ENCODE data around the gene GPR137B. TPM values are rescaled to one million over a fixed set of nuclear protein-coding genes. Genes with fewer than 3 reads are reported as not detected.

GPR137B gene
- total and polyA plus RNA-seq, 2 experiments from 2014 or later = 4.5 to 11.1 TPM

DNA sequence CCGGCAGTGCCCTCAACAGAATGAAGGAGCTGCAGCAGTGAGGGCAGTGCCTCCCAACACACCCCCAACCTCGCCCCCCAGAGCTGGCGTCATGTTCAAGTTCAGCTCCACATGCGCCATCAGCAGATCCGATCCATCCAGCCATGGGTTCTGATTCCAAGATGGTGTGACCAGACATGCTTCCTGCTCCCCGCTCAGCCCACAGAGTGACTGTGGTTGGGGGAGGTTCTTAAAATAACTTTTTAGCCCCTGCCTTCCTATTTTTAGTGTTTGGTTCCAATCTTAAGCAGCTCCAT is 30.1 kb upstream of the GPR137B start:
- Mint-ChIP-seq H3K27me3 (ENCODE audit: insufficient read depth, low read depth, poor library complexity) (peaks cover 4% of the 10 kb centered on the region), H3K36me3 (ENCODE audit: low read depth) (no peaks in the 10 kb centered on the region), H3K4me1 (no peaks in the 10 kb centered on the region), H3K4me3 (no peak overlapping the region), H3K27ac (no peak overlapping the region), H3K9me3 (no peaks in the 10 kb centered on the region)
- H2AFZ ChIP-seq = no peak overlapping the region
- no peaks in the 10 kb centered on the region for H3K4me1 ChIP-seq (ENCODE audit: insufficient read depth)
- no peaks in the 10 kb centered on the region for H3K79me2 ChIP-seq (replicated peaks; ENCODE audit: insufficient read depth)
- no peak overlapping the region for H3K4me2 ChIP-seq
- TF ChIP-seq ZNF114 (CRISPR knock-in tag; IDR thresholded peaks at IDR 0.05) = no peak
- no peak for TF ChIP-seq NANOG (IDR thresholded peaks at IDR 0.05; ENCODE audit: borderline replicate concordance)
- TF ChIP-seq, protein P1, sequence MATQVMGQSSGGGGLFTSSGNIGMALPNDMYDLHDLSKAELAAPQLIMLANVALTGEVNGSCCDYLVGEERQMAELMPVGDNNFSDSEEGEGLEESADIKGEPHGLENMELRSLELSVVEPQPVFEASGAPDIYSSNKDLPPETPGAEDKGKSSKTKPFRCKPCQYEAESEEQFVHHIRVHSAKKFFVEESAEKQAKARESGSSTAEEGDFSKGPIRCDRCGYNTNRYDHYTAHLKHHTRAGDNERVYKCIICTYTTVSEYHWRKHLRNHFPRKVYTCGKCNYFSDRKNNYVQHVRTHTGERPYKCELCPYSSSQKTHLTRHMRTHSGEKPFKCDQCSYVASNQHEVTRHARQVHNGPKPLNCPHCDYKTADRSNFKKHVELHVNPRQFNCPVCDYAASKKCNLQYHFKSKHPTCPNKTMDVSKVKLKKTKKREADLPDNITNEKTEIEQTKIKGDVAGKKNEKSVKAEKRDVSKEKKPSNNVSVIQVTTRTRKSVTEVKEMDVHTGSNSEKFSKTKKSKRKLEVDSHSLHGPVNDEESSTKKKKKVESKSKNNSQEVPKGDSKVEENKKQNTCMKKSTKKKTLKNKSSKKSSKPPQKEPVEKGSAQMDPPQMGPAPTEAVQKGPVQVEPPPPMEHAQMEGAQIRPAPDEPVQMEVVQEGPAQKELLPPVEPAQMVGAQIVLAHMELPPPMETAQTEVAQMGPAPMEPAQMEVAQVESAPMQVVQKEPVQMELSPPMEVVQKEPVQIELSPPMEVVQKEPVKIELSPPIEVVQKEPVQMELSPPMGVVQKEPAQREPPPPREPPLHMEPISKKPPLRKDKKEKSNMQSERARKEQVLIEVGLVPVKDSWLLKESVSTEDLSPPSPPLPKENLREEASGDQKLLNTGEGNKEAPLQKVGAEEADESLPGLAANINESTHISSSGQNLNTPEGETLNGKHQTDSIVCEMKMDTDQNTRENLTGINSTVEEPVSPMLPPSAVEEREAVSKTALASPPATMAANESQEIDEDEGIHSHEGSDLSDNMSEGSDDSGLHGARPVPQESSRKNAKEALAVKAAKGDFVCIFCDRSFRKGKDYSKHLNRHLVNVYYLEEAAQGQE (IDR thresholded peaks at IDR 0.05; ENCODE audit: unreplicated experiment) = no peak
- TF ChIP-seq JUNB (IDR thresholded peaks at IDR 0.05; ENCODE audit: unreplicated experiment) = no peak
- TF ChIP-seq, protein P2, sequence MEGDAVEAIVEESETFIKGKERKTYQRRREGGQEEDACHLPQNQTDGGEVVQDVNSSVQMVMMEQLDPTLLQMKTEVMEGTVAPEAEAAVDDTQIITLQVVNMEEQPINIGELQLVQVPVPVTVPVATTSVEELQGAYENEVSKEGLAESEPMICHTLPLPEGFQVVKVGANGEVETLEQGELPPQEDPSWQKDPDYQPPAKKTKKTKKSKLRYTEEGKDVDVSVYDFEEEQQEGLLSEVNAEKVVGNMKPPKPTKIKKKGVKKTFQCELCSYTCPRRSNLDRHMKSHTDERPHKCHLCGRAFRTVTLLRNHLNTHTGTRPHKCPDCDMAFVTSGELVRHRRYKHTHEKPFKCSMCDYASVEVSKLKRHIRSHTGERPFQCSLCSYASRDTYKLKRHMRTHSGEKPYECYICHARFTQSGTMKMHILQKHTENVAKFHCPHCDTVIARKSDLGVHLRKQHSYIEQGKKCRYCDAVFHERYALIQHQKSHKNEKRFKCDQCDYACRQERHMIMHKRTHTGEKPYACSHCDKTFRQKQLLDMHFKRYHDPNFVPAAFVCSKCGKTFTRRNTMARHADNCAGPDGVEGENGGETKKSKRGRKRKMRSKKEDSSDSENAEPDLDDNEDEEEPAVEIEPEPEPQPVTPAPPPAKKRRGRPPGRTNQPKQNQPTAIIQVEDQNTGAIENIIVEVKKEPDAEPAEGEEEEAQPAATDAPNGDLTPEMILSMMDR (conservative IDR thresholded peaks at IDR 0.05; ENCODE audit: low read depth in 2 of 2) = no peak
- no peak for TF ChIP-seq STAT1 (IDR thresholded peaks at IDR 0.05; ENCODE audit: unreplicated experiment)
- TF ChIP-seq EZH2phosphoT487 (IDR thresholded peaks at IDR 0.05; ENCODE audit: unreplicated experiment) = no peak
- TF ChIP-seq, protein P3, sequence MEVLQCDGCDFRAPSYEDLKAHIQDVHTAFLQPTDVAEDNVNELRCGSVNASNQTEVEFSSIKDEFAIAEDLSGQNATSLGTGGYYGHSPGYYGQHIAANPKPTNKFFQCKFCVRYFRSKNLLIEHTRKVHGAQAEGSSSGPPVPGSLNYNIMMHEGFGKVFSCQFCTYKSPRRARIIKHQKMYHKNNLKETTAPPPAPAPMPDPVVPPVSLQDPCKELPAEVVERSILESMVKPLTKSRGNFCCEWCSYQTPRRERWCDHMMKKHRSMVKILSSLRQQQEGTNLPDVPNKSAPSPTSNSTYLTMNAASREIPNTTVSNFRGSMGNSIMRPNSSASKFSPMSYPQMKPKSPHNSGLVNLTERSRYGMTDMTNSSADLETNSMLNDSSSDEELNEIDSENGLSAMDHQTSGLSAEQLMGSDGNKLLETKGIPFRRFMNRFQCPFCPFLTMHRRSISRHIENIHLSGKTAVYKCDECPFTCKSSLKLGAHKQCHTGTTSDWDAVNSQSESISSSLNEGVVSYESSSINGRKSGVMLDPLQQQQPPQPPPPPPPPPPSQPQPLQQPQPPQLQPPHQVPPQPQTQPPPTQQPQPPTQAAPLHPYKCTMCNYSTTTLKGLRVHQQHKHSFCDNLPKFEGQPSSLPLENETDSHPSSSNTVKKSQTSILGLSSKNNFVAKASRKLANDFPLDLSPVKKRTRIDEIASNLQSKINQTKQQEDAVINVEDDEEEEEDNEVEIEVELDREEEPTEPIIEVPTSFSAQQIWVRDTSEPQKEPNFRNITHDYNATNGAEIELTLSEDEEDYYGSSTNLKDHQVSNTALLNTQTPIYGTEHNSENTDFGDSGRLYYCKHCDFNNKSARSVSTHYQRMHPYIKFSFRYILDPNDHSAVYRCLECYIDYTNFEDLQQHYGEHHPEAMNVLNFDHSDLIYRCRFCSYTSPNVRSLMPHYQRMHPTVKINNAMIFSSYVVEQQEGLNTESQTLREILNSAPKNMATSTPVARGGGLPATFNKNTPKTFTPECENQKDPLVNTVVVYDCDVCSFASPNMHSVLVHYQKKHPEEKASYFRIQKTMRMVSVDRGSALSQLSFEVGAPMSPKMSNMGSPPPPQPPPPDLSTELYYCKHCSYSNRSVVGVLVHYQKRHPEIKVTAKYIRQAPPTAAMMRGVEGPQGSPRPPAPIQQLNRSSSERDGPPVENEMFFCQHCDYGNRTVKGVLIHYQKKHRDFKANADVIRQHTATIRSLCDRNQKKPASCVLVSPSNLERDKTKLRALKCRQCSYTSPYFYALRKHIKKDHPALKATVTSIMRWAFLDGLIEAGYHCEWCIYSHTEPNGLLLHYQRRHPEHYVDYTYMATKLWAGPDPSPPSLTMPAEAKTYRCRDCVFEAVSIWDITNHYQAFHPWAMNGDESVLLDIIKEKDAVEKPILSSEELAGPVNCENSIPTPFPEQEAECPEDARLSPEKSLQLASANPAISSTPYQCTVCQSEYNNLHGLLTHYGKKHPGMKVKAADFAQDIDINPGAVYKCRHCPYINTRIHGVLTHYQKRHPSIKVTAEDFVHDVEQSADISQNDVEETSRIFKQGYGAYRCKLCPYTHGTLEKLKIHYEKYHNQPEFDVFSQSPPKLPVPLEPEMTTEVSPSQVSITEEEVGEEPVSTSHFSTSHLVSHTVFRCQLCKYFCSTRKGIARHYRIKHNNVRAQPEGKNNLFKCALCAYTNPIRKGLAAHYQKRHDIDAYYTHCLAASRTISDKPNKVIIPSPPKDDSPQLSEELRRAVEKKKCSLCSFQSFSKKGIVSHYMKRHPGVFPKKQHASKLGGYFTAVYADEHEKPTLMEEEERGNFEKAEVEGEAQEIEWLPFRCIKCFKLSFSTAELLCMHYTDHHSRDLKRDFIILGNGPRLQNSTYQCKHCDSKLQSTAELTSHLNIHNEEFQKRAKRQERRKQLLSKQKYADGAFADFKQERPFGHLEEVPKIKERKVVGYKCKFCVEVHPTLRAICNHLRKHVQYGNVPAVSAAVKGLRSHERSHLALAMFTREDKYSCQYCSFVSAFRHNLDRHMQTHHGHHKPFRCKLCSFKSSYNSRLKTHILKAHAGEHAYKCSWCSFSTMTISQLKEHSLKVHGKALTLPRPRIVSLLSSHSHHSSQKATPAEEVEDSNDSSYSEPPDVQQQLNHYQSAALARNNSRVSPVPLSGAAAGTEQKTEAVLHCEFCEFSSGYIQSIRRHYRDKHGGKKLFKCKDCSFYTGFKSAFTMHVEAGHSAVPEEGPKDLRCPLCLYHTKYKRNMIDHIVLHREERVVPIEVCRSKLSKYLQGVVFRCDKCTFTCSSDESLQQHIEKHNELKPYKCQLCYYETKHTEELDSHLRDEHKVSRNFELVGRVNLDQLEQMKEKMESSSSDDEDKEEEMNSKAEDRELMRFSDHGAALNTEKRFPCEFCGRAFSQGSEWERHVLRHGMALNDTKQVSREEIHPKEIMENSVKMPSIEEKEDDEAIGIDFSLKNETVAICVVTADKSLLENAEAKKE (CRISPR knock-in tag; IDR thresholded peaks at IDR 0.05) = no peak
- TF ChIP-seq ZNF331 (CRISPR knock-in tag; IDR thresholded peaks at IDR 0.05; ENCODE audit: low read depth) = no peak
- TF ChIP-seq EZH2 (IDR thresholded peaks at IDR 0.05; ENCODE audit: low read depth, unreplicated experiment) = no peak
- no peak for TF ChIP-seq POLR2AphosphoS5 (IDR thresholded peaks at IDR 0.05; ENCODE audit: low read depth)
- TF ChIP-seq, protein P4, sequence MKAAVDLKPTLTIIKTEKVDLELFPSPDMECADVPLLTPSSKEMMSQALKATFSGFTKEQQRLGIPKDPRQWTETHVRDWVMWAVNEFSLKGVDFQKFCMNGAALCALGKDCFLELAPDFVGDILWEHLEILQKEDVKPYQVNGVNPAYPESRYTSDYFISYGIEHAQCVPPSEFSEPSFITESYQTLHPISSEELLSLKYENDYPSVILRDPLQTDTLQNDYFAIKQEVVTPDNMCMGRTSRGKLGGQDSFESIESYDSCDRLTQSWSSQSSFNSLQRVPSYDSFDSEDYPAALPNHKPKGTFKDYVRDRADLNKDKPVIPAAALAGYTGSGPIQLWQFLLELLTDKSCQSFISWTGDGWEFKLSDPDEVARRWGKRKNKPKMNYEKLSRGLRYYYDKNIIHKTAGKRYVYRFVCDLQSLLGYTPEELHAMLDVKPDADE (IDR thresholded peaks at IDR 0.05) = no peak
- no peak for TF ChIP-seq CREB1 (CRISPR knock-in tag; IDR thresholded peaks at IDR 0.05; ENCODE audit: low read depth)
- H3K27ac ChIP-seq (ENCODE audit: low read depth) = no peak overlapping the region
- H3K4me3 ChIP-seq = no peak overlapping the region
- no peaks in the 10 kb centered on the region for H3F3A ChIP-seq (replicated peaks; ENCODE audit: low read depth)
- H3K27me3 ChIP-seq (ENCODE audit: insufficient read depth) = no peaks in the 10 kb centered on the region
- H4K20me1 ChIP-seq (replicated peaks; ENCODE audit: insufficient read depth) = no peaks in the 10 kb centered on the region
- DNase-seq (ENCODE audit: low spot score) (no peak), ATAC-seq (no peak)
- H3K36me3 ChIP-seq (ENCODE audit: insufficient read depth) = no peaks in the 10 kb centered on the region
- no peaks in the 10 kb centered on the region for H3K9me2 ChIP-seq (ENCODE audit: insufficient read depth)
